Nephron progenitor cell (in vitro differentiated cells): ENCODE results near the gene NME7.

Experiments used
- DNase-seq: peaks from one replicate; pipeline ENCODE4 v3.0.0; 2021
- H3K27ac Mint-ChIP-seq: 2 replicates; pipeline ENCODE4 v1.8.0; 2021; ENCODE audit warnings: mild to moderate bottlenecking, moderate library complexity, mixed read lengths
- H3K27me3 Mint-ChIP-seq: 2 replicates; pipeline ENCODE4 v1.8.0; 2021; ENCODE audit warnings: mild to moderate bottlenecking, low read depth, mixed read lengths; ENCODE audit not compliant: poor library complexity
- H3K36me3 Mint-ChIP-seq: 2 replicates; pipeline ENCODE4 v1.8.0; 2021; ENCODE audit warnings: low read depth, mixed read lengths
- H3K4me1 Mint-ChIP-seq: 2 replicates; pipeline ENCODE4 v1.8.0; 2021; ENCODE audit warnings: mixed read lengths
- H3K4me3 Mint-ChIP-seq: 2 replicates; pipeline ENCODE4 v1.8.0; 2021; ENCODE audit warnings: mild to moderate bottlenecking, moderate library complexity, mixed read lengths
- H3K9me3 Mint-ChIP-seq: 2 replicates; pipeline ENCODE4 v1.8.0; 2021; ENCODE audit warnings: mild to moderate bottlenecking, moderate library complexity, mixed read lengths
- CTCF ChIP-seq: fragments of 200-600 bp; sonication (generic); IDR thresholded peaks from 2 replicates; pipeline ENCODE4 v1.5.0; 2021; ENCODE audit warnings: antibody characterized with exemption

Gene NME7

GRCh38 chr1:169263059-169263458 lies 104.5 kb downstream of the NME7 start:
- Mint-ChIP-seq H3K36me3 (peaks cover 92% of the 10 kb centered on the region), H3K9me3 (peaks cover 62% of the 10 kb centered on the region), H3K27me3 (no peaks in the 10 kb centered on the region), H3K4me1 (no peaks in the 10 kb centered on the region), H3K27ac (no peak overlapping the region), H3K4me3 (no peak overlapping the region)
- no peak for TF ChIP-seq CTCF
- DNase-seq: no peak

GRCh38 chr1:169261884-169262283 lies 105.7 kb downstream of the NME7 start:
- H3K9me3 Mint-ChIP-seq: peaks cover 67% of the 10 kb centered on the region

GRCh38 chr1:169260478-169261151 lies 107.0 kb downstream of the NME7 start:
- Mint-ChIP-seq H3K4me3 (no peak overlapping the region), H3K27me3 (no peaks in the 10 kb centered on the region), H3K27ac (no peak overlapping the region), H3K4me1 (no peaks in the 10 kb centered on the region), H3K9me3 (peaks cover 65% of the 10 kb centered on the region), H3K36me3 (peaks cover 86% of the 10 kb centered on the region)
- no peak for DNase-seq
- TF ChIP-seq CTCF: no peak

More at GRCh38 chr1:169261884-169262283, 105.7 kb downstream of the NME7 start:
- Mint-ChIP-seq H3K27ac (no peak overlapping the region), H3K4me1 (no peaks in the 10 kb centered on the region), H3K4me3 (no peak overlapping the region), H3K36me3 (peaks cover 90% of the 10 kb centered on the region), H3K27me3 (no peaks in the 10 kb centered on the region)
- no peak for DNase-seq
- no peak for TF ChIP-seq CTCF

- DNase-seq: no peak
- H3K27me3 Mint-ChIP-seq: no peaks in the 10 kb centered on the region
- H3K36me3 Mint-ChIP-seq: peaks cover 78% of the 10 kb centered on the region
- no peak overlapping the region for H3K27ac Mint-ChIP-seq
- no peaks in the 10 kb centered on the region for H3K4me1 Mint-ChIP-seq
- no peak overlapping the region for H3K4me3 Mint-ChIP-seq
- peaks cover 57% of the 10 kb centered on the region for H3K9me3 Mint-ChIP-seq
- TF ChIP-seq CTCF: no peak
These were observed 107.8 kb downstream of the NME7 start for GRCh38 chr1:169259816-169260215.

GRCh38 chr1:169250795-169251194 lies 116.8 kb downstream of the NME7 start:
- TF ChIP-seq CTCF: no peak
- peaks cover 8% of the 10 kb centered on the region for H3K9me3 Mint-ChIP-seq

GRCh38 chr1:169250022-169250421 lies 117.6 kb downstream of the NME7 start:
- no peak for TF ChIP-seq CTCF
- H3K27ac Mint-ChIP-seq: no peak overlapping the region
- H3K4me1 Mint-ChIP-seq: no peaks in the 10 kb centered on the region
- no peak for DNase-seq
- peaks cover 8% of the 10 kb centered on the region for H3K9me3 Mint-ChIP-seq
- H3K4me3 Mint-ChIP-seq: no peak overlapping the region
- H3K27me3 Mint-ChIP-seq: no peaks in the 10 kb centered on the region
- no peaks in the 10 kb centered on the region for H3K36me3 Mint-ChIP-seq

More at GRCh38 chr1:169250795-169251194, 116.8 kb downstream of the NME7 start:
- Mint-ChIP-seq H3K4me3 (no peak overlapping the region), H3K27ac (no peak overlapping the region), H3K36me3 (no peaks in the 10 kb centered on the region), H3K4me1 (no peaks in the 10 kb centered on the region), H3K27me3 (no peaks in the 10 kb centered on the region)
- no peak for DNase-seq
